SU-DHL-6 (cell line): Measurements from ENCODE around the gene UXS1.

Experiments
- EZH2phosphoT487 ChIP-seq: fragments of 200-600 bp; sonication (generic), shearing (Covaris generic); conservative IDR thresholded peaks from 2 replicates; pipeline ENCODE4 v1.6.1; 2018; ENCODE audit warnings: mild to moderate bottlenecking, antibody characterized with exemption, low read length, moderate library complexity, mixed read lengths
- TF ChIP-seq, protein P1 (sequence below): fragments of 200-600 bp; sonication (generic); IDR thresholded peaks from one replicate; pipeline ENCODE4 v1.5.1; 2017; ENCODE audit warnings: antibody characterized with exemption, mild to moderate bottlenecking, low read length, moderate library complexity; ENCODE audit not compliant: insufficient read depth, poor library complexity, severe bottlenecking

GRCh38 chr2:106161938-106162820, 31.9 kb downstream of the UXS1 start:
- TF ChIP-seq, protein P1, sequence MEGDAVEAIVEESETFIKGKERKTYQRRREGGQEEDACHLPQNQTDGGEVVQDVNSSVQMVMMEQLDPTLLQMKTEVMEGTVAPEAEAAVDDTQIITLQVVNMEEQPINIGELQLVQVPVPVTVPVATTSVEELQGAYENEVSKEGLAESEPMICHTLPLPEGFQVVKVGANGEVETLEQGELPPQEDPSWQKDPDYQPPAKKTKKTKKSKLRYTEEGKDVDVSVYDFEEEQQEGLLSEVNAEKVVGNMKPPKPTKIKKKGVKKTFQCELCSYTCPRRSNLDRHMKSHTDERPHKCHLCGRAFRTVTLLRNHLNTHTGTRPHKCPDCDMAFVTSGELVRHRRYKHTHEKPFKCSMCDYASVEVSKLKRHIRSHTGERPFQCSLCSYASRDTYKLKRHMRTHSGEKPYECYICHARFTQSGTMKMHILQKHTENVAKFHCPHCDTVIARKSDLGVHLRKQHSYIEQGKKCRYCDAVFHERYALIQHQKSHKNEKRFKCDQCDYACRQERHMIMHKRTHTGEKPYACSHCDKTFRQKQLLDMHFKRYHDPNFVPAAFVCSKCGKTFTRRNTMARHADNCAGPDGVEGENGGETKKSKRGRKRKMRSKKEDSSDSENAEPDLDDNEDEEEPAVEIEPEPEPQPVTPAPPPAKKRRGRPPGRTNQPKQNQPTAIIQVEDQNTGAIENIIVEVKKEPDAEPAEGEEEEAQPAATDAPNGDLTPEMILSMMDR = no peak
- TF ChIP-seq EZH2phosphoT487 = no peak
